ENCODE results near the gene C6orf120.

GRCh38 chr6:169652896-169653295 is 49.0 kb upstream of the C6orf120 start:
- TF ChIP-seq CTCF (IDR thresholded peaks at IDR 0.05) (no peak), EP300 (IDR thresholded peaks at IDR 0.05) (no peak)

Measured in upper lobe of left lung (tissue), 4 donors.